HL-60 (cell line): ENCODE measurements around the gene IL2RG.

Source experiments
- DNase-seq, 2 experiments: peaks; one replicate each; pipeline ENCODE4 v3.0.0-alpha.2; 2010 to 2020; ENCODE audit warnings: low read depth in 1 of 2, low spot score in 1 of 2
- H3K27ac ChIP-seq: fragments of 250-450 bp; sonication (Bioruptor Pico); replicated peaks from 2 replicates; pipeline ENCODE4 v1.5.1; 2020; ENCODE audit warnings: mild to moderate bottlenecking, moderate library complexity
- H3K27me3 ChIP-seq: fragments of 250-450 bp; sonication (Bioruptor Pico); 2 replicates; pipeline ENCODE4 v1.5.1; 2021; ENCODE audit warnings: mild to moderate bottlenecking, moderate library complexity; ENCODE audit not compliant: insufficient read depth, poor library complexity, severe bottlenecking
- H3K4me3 ChIP-seq: replicated peaks from 2 replicates; pipeline ENCODE4 v1.5.1; 2011; ENCODE audit warnings: mild to moderate bottlenecking, control low read depth, low read length; ENCODE audit not compliant: insufficient read depth
- CTCF ChIP-seq: IDR thresholded peaks from one replicate; pipeline ENCODE4 v1.5.1; 2011; ENCODE audit warnings: low read length, control low read depth, inconsistent platforms; ENCODE audit not compliant: insufficient read depth
- GABPA ChIP-seq: IDR thresholded peaks from 2 replicates; pipeline ENCODE4 v1.6.1; 2012; ENCODE audit warnings: low read depth
- POLR2AphosphoS5 ChIP-seq: IDR thresholded peaks from 2 replicates; pipeline ENCODE4 v1.6.1; 2012; ENCODE audit warnings: low read depth
- REST ChIP-seq: IDR thresholded peaks from 2 replicates; pipeline ENCODE4 v1.6.1; 2012; ENCODE audit warnings: low read depth; ENCODE audit not compliant: insufficient replicate concordance
- SPI1 ChIP-seq: IDR thresholded peaks from 2 replicates; pipeline ENCODE4 v1.6.1; 2012; ENCODE audit warnings: low read depth, mild to moderate bottlenecking, borderline replicate concordance
- long read RNA-seq: library from polyadenylated mRNA; unstranded; transcript quantifications from one replicate; pipeline ENCODE4 v2.0.0, GENCODE V29; 2020

Gene IL2RG
- long read RNA-seq, transcript IL2RG-203 (8 exons, 1,534 nt): major isoform, 572 of 609 reads
- long read RNA-seq, partial matches to known transcripts: 27 of 609 reads
- long read RNA-seq, other reads (novel, unspliced or antisense): 5 of 609 reads

DNA sequence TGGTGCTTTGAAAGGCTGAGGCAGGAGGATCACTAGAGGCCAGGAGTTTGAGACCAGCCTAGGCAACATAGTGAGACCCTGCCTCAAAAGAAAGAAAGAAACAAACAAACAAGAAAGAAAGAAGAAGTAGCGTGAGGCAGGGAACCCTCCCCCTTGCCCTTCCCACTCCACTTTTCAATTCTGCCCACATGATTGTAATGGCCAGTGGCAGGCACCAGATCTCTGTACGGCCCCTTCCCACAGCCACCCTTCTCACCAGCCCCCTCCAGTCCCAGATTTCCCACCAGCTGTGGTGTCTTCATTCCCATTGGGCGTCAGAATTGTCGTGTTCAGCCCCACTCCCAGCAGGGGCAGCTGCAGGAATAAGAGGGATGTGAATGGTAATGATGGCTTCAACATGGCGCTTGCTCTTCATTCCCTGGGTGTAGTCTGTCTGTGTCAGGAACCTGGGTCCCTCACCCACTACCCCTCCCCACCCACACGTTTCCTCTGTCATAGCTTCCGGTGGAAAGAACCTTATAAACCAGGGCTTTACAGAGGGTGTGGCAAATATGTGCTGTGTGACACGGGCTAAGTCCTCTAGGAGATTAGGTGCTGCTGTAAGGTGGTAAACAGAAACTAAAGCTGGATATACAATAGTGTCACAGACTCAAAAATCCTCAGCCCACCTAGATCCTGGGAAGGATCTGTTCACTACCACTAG, at the start of gene IL2RG:
Gene IL2RG (minus strand): TSS at position 437 of the 703 bp plus-strand sequence. CDS start 38 bp downstream, at position 399.
- Histone ChIP-seq H3K27me3 (no peaks in the 10 kb centered on the region), H3K27ac (peak within 1 kb of the TSS; percentile 84), H3K4me3 (no peak within 1 kb of the TSS)
- TF ChIP-seq SPI1 (no peak), GABPA (no peak), POLR2AphosphoS5 (peak; percentile 54), REST (no peak)
- peak in 1 of 2 experiments; percentile 74 for DNase-seq

DNA sequence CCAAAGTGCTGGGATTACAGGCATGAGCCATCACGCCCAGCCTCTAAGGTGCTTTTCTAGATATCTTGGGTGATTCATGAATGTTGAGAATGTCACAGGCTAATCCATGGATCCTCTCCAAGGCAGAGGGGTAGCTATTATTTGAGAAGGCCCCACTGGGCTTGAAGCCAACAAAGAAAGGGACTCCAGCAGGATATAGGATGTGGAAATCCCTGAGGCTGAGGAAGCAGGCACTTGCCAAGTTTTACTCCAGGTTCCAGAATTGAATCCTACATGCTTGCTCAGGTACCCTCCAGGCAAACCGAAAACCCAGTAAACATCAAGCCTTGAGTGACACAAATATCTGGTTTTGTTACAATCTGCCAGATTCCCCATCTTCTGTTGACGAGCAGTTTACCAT, 49.1 kb upstream of the IL2RG start:
- H3K27me3 ChIP-seq: no peaks in the 10 kb centered on the region
- H3K27ac ChIP-seq: no peak overlapping the region
- H3K4me3 ChIP-seq: no peak overlapping the region
- DNase-seq: no peak
- no peak for TF ChIP-seq SPI1
- no peak for TF ChIP-seq POLR2AphosphoS5
- TF ChIP-seq GABPA: no peak
- no peak for TF ChIP-seq CTCF

- Histone ChIP-seq H3K4me3 (no peak overlapping the region), H3K27ac (no peak overlapping the region), H3K27me3 (no peaks in the 10 kb centered on the region)
- DNase-seq: no peak
- no peak for TF ChIP-seq POLR2AphosphoS5
- TF ChIP-seq GABPA: no peak
- no peak for TF ChIP-seq CTCF
- no peak for TF ChIP-seq REST
- no peak for TF ChIP-seq SPI1
Observed at GRCh38 chrX:71159335-71159734, 48.0 kb upstream of the IL2RG start.

DNA sequence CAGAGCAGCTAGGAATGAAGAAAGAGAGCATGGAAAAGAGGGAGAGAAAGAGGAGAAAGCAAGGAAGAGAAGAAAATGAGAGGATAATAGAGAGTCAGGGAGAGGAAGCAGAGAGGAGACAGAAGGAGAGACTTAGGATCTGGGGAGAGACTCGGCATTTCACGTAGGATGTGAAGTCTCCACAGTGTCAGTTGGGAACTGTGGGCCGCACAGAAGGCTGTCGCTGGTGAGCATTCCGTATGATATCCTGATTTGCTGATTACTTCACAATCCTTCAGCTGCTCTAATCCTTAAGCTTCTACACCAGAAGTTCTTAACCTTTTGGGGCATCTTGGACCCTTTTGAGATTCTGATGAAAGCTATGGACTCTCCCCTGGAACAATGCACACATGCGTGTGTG, 47.2 kb upstream of the IL2RG start:
- H3K27me3 ChIP-seq: no peaks in the 10 kb centered on the region
- DNase-seq: no peak

More for the DNA sequence above, 47.2 kb upstream of the IL2RG start:
- Histone ChIP-seq H3K27ac (no peak overlapping the region), H3K4me3 (no peak overlapping the region)
- no peak for TF ChIP-seq SPI1
